AG09319 (cell line): ENCODE measurements around the gene GDI2.

Source experiments
- DNase-seq: peaks from one replicate; pipeline ENCODE4 v3.0.0-alpha.2; 2010; ENCODE audit warnings: low read depth; ENCODE audit errors: extremely low read depth
- TF ChIP-seq, protein P1 (sequence below): IDR thresholded peaks from 2 replicates; pipeline ENCODE4 v1.5.1; 2011; ENCODE audit warnings: low read depth, mild to moderate bottlenecking, inconsistent platforms, low read length, moderate library complexity

The GDI2 gene

DNA sequence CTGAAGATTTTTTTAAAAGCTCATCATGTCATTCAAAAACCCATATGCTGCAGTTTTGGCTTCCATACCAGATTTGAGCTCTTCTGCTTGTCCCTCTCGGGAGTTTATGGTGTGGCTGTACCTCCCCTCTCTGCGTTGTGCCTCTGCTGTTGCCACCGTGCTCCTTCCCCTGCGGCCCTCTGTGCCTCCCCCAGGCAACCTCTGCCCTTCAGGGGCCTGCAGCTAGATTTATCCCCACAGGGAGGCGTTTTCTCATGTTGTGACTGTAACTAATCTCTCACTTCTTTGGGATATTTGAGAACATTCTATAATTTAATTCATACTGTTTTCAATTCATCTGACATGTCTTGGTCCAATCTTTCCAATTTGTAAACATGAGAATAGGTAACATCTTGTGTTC, 75.9 kb downstream of the GDI2 start:
- TF ChIP-seq, protein P1, sequence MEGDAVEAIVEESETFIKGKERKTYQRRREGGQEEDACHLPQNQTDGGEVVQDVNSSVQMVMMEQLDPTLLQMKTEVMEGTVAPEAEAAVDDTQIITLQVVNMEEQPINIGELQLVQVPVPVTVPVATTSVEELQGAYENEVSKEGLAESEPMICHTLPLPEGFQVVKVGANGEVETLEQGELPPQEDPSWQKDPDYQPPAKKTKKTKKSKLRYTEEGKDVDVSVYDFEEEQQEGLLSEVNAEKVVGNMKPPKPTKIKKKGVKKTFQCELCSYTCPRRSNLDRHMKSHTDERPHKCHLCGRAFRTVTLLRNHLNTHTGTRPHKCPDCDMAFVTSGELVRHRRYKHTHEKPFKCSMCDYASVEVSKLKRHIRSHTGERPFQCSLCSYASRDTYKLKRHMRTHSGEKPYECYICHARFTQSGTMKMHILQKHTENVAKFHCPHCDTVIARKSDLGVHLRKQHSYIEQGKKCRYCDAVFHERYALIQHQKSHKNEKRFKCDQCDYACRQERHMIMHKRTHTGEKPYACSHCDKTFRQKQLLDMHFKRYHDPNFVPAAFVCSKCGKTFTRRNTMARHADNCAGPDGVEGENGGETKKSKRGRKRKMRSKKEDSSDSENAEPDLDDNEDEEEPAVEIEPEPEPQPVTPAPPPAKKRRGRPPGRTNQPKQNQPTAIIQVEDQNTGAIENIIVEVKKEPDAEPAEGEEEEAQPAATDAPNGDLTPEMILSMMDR, result no peak; the same call in 1 of the 2 replicates

DNA sequence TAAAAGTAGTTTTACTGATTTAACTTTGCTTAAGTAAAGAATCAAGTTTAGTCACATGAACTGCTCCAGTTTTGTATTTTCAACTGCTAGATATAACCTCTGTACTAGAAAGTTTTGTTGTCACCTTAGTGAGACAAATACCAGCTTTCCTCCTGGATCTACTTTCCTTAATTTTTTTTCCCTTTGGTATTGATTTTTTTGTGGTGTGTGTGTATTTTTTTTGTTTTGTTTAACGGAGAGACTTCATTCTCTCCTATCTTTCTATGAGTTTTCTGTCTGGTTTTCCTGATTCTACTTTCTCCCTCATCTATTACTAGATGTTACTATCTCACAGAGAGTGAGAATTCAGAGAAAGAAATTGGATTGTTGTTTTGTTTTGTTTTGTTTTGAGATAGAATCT, 76.6 kb downstream of the GDI2 start:
- DNase-seq, result no peak
- TF ChIP-seq, protein P1, result no peak

More for the DNA sequence above, 75.9 kb downstream of the GDI2 start:
- no peak for DNase-seq

DNA sequence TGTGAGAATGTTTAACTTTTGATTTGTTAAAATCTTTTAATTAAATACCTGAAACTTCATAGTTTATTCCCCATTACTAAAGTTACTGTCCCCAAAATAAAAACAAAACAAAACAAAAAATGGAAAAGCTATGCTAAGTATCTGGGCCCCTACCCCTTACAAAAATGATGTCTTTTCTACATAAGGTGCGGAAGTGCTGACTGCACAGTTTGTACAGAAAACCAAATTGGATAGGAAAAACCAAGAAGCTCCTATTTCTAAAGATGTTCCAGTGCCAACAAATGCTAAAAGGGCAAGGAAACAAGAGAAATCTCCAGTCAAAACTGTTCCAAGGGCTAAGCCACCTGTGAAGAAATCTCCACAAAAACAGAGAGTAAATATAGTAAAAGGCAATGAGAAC, 78.1 kb downstream of the GDI2 start:
- TF ChIP-seq, protein P1, result no peak
- no peak for DNase-seq

DNA sequence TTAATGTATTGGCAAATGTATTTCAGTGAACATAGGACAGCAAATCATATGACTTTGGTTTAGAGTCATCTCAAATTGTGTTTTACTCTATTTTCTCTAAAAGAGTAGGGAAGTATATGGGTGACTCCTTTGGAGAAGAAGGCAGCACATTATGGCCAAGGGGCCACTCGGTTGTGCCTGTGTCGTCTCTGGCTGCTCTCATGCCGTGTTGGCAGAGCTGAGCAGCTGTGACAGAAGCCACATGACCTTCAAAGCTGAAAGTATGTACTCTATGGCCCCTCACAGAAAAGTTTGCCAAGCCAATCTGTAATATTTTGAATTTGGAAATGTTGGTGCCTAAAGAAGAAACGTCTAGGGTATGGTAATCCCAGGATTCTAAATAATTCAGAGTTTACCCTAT, 81.1 kb downstream of the GDI2 start:
- TF ChIP-seq, protein P1, result no peak
- no peak for DNase-seq

DNA sequence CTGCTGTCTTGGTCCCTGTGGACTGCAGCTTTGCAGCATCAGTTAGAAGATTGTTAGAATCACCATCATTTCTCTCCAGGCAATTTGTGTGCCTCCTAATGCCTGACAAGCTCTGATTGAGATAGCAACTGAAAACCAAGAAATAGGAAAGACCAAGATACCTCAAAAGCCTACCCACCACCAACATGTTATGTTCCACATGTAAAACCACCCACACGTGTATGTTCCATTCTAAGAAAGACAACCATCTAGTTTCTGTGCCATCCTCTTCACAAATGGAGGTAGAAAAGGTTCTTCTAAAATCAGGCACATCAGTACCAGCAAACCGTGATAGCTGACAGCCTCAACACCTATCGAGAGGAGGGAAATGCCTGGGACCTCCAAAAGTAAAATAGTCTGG, 81.7 kb downstream of the GDI2 start:
- DNase-seq, result no peak
- TF ChIP-seq, protein P1, result no peak

DNA sequence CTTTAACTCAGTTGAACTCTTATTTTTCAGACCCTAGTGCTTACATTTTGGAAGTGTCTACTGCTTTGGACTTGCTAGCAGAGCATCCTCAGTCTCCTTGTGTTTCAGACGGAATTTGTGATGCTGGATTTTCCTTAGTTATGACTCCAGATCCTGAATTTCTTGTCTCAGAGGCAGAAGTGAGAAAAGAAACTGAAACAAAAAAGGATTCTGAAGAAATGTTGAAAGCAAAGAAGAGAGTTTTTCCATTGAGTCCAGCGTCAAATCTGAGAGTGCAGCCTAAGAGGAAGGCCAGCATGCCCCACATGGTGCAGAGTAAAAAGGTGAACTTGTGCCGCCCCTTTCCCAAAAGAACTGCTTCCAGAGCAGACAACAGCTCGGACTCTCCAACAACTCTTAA, 82.5 kb downstream of the GDI2 start:
- DNase-seq, result no peak
- TF ChIP-seq, protein P1, result no peak

DNA sequence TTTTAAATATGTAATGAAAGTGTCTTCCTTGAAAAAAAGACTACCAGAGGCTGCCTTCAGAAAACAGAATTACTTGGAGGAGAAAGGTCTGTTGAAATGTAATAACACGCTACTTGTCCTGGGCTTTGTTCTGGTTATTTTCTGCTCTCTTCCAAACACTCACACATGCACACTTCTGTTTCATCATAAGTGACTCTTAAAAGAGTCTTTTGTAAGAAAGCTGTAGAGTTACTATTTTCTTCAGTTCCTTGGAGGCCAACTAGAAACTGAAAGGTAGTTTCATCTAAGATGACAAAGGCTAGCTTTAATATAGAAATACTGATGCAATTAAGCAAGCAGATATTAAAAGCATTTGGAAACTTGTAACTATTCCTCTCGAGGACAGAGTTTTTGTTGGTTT, 89.5 kb downstream of the GDI2 start:
- TF ChIP-seq, protein P1, result no peak
- DNase-seq, result no peak
